Measurements from ENCODE around the gene KIF5A. TPM values are rescaled to one million over a fixed set of nuclear protein-coding genes. Genes with fewer than 3 reads are reported as not detected.

Gene KIF5A
- total and polyA plus RNA-seq, 4 donors: 0.05 to 0.34 (median 0.14) TPM

DNA sequence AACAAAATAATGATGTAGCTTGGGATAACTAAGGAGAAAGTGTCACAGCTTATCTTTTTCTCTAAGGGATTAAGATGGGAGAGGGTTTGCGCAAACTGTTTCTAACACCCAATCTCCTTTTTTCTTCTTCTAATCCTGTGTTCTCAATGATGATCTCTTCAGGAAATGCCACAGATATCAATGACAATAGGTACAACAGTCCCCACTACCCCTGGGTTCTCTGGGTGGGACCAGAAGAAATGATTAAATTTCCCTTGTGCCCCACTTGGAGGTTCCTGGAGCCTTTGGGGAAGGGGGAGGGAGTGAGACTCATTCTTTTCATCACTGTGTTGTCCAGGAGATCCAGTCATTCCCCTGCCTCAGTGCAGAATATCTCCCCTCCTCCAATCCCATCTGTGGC lies 32.6 kb downstream of the KIF5A start:
- Histone ChIP-seq H3K9me3 (ENCODE audit: control insufficient read depth in 4 of 4, insufficient read depth in 3 of 4, low read length in 3 of 4) (no peaks in the 10 kb centered on the region), H3K36me3 (ENCODE audit: control insufficient read depth in 4 of 4, insufficient read depth in 4 of 4, low read length in 4 of 4) (no peaks in the 10 kb centered on the region), H3K4me1 (ENCODE audit: control insufficient read depth in 5 of 5, insufficient read depth in 5 of 5, low read length in 5 of 5) (no peaks in the 10 kb centered on the region), H3K27me3 (ENCODE audit: control insufficient read depth in 3 of 3, insufficient read depth in 3 of 3, low read length in 2 of 3) (peaks cover 0 to 7% (median 5%) of the 10 kb centered on the region in 3 donors), H3K4me3 (no peak overlapping the region), H3K27ac (ENCODE audit: low read depth in 1 of 2, low read length in 1 of 2) (no peak overlapping the region), H3K9ac (ENCODE audit: insufficient read depth in 1 of 2, low read length in 2 of 2) (no peak overlapping the region)
- TF ChIP-seq CTCF (IDR thresholded peaks at IDR 0.05; ENCODE audit: control extremely low read depth, extremely low read depth): no peak
- WGBS, 2 donors: 90 to 91% methylated on average over 1 of the region's 1 CpG
- DNase-seq: no peak
- no peak for ATAC-seq (ENCODE audit: insufficient read depth, low FRiP score)

- TF ChIP-seq CTCF (IDR thresholded peaks at IDR 0.05; ENCODE audit: control extremely low read depth, extremely low read depth): peak; percentile 97
- ATAC-seq (ENCODE audit: insufficient read depth, low FRiP score) (peak; percentile 88), DNase-seq (peak; percentile 80 to 88 (median 83))
- WGBS, 2 donors: 47 to 54% methylated on average over 13 of the region's 13 CpGs
- Histone ChIP-seq H3K4me3 (no peak overlapping the region), H3K9me3 (ENCODE audit: control insufficient read depth in 4 of 4, insufficient read depth in 3 of 4, low read length in 3 of 4) (no peaks in the 10 kb centered on the region), H3K36me3 (ENCODE audit: control insufficient read depth in 4 of 4, insufficient read depth in 4 of 4, low read length in 4 of 4) (no peaks in the 10 kb centered on the region), H3K4me1 (ENCODE audit: control insufficient read depth in 5 of 5, insufficient read depth in 5 of 5, low read length in 5 of 5) (no peaks in the 10 kb centered on the region), H3K27me3 (ENCODE audit: control insufficient read depth in 3 of 3, insufficient read depth in 3 of 3, low read length in 2 of 3) (peaks cover 0 to 13% (median 12%) of the 10 kb centered on the region in 3 donors), H3K27ac (ENCODE audit: low read depth in 1 of 2, low read length in 1 of 2) (no peak overlapping the region), H3K9ac (ENCODE audit: insufficient read depth in 1 of 2, low read length in 2 of 2) (no peak overlapping the region)
Observed at GRCh38 chr12:57583008-57583831, 33.4 kb downstream of the KIF5A start.

GRCh38 chr12:57584050-57584449 lies 34.2 kb downstream of the KIF5A start:
- no peak overlapping the region for H3K9ac ChIP-seq (ENCODE audit: insufficient read depth in 1 of 2, low read length in 2 of 2)
- H3K36me3 ChIP-seq (ENCODE audit: control insufficient read depth in 4 of 4, insufficient read depth in 4 of 4, low read length in 4 of 4): no peaks in the 10 kb centered on the region
- no peak for DNase-seq
- no peaks in the 10 kb centered on the region for H3K4me1 ChIP-seq (ENCODE audit: control insufficient read depth in 5 of 5, insufficient read depth in 5 of 5, low read length in 5 of 5)
- no peak for TF ChIP-seq CTCF (IDR thresholded peaks at IDR 0.05; ENCODE audit: control extremely low read depth, extremely low read depth)
- H3K9me3 ChIP-seq (ENCODE audit: control insufficient read depth in 4 of 4, insufficient read depth in 3 of 4, low read length in 3 of 4): no peaks in the 10 kb centered on the region
- no peak overlapping the region for H3K4me3 ChIP-seq
- H3K27ac ChIP-seq (ENCODE audit: low read depth in 1 of 2, low read length in 1 of 2): no peak overlapping the region
- H3K27me3 ChIP-seq (ENCODE audit: control insufficient read depth in 3 of 3, insufficient read depth in 3 of 3, low read length in 2 of 3): peaks cover 0 to 13% (median 13%) of the 10 kb centered on the region in 3 donors
- 97 to 100% methylated on average over 2 of the region's 2 CpGs for WGBS, 2 donors
- ATAC-seq (ENCODE audit: insufficient read depth, low FRiP score): no peak

All from lung (tissue), 12 donors.